ENCODE measurements around the gene TASP1. TPM values are rescaled to one million over a fixed set of nuclear protein-coding genes. Genes with fewer than 3 reads are reported as not detected.

TASP1 gene, protein sequence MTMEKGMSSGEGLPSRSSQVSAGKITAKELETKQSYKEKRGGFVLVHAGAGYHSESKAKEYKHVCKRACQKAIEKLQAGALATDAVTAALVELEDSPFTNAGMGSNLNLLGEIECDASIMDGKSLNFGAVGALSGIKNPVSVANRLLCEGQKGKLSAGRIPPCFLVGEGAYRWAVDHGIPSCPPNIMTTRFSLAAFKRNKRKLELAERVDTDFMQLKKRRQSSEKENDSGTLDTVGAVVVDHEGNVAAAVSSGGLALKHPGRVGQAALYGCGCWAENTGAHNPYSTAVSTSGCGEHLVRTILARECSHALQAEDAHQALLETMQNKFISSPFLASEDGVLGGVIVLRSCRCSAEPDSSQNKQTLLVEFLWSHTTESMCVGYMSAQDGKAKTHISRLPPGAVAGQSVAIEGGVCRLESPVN
- total RNA-seq (2021; fragmentation: NEBNext Ultra II Directional; extraction: Animal tissue kit (Norgen Biotek cat#: 25700)) = 1 to 10 TPM; 5.2 to 6.4 (median 6.0) TPM
- long read RNA-seq, partial matches to known transcripts = 0 of 4 reads
- long read RNA-seq, other reads (novel, unspliced or antisense) = 2 of 4 reads

DNA sequence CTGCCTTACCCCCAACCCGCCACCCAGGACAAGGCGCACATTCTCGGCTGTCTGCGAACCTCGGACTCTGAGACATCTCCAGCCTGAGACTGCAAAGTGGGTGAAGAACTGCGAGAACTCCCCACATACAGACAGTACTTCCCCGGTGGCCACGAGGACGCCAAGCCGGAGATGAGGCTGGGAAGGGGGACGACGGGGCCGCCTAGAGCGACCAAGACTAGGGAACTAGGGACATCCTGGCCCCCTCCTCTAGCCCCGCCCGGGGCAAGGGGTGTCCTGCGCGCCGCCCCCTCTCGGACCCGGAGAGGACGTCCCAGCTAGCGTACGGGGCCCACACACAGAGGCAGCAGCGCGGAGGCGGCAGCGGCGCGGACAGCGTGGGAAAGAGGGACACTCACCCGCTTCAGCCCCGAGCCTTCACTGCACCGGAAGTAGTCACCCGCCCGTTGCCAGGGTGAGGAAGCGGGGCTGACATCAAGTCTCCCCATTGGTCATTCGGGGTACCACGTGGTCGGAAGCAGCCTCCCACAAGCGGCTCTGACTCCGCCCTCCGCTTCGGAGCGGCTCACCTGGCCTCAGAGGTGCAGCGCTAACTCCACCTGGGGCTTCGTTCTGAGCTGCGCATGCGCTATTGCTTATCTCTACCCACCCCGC is at the start of gene TASP1:
TSS of gene TASP1 (minus strand) at position 437 of the 654 bp plus-strand sequence. CDS start 8,854 bp downstream, outside the sequence.
- Mint-ChIP-seq H3K27me3 (ENCODE audit: insufficient read depth) (peaks cover 10% of the 10 kb centered on the region), H3K9me3 (no peaks in the 10 kb centered on the region), H3K4me3 (peak within 1 kb of the TSS; percentile 97), H3K36me3 (ENCODE audit: low read depth) (no peaks in the 10 kb centered on the region), H3K4me1 (ENCODE audit: low read depth) (peaks cover 25% of the 10 kb centered on the region), H3K27ac (peak within 1 kb of the TSS; percentile 94)
- peak; percentile 92 for DNase-seq
- TF ChIP-seq, protein P1, sequence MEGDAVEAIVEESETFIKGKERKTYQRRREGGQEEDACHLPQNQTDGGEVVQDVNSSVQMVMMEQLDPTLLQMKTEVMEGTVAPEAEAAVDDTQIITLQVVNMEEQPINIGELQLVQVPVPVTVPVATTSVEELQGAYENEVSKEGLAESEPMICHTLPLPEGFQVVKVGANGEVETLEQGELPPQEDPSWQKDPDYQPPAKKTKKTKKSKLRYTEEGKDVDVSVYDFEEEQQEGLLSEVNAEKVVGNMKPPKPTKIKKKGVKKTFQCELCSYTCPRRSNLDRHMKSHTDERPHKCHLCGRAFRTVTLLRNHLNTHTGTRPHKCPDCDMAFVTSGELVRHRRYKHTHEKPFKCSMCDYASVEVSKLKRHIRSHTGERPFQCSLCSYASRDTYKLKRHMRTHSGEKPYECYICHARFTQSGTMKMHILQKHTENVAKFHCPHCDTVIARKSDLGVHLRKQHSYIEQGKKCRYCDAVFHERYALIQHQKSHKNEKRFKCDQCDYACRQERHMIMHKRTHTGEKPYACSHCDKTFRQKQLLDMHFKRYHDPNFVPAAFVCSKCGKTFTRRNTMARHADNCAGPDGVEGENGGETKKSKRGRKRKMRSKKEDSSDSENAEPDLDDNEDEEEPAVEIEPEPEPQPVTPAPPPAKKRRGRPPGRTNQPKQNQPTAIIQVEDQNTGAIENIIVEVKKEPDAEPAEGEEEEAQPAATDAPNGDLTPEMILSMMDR (IDR thresholded peaks at IDR 0.05) = no peak; the same call in 1 of the 2 replicates

DNA sequence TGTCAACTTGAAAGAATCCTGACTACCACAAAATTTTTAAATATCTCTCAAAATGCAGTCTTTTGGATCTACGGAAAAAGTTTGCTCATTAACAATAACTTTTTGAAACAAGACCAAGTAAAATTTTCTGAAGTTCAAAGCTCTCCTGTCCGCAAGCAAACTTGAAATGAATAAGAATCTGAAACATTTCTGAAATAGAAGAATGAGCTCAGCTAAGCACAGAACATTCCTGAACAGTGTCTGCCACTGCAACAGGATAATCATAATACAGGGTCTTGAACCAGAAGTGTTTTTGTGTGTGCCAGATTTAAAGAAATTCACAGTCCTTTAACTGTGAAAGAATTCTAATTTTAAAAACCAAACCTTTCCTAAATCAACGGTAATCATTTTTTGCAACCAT is 49.1 kb upstream of the TASP1 start:
- no peaks in the 10 kb centered on the region for H3K4me1 Mint-ChIP-seq (ENCODE audit: low read depth)
- DNase-seq = no peak

DNA sequence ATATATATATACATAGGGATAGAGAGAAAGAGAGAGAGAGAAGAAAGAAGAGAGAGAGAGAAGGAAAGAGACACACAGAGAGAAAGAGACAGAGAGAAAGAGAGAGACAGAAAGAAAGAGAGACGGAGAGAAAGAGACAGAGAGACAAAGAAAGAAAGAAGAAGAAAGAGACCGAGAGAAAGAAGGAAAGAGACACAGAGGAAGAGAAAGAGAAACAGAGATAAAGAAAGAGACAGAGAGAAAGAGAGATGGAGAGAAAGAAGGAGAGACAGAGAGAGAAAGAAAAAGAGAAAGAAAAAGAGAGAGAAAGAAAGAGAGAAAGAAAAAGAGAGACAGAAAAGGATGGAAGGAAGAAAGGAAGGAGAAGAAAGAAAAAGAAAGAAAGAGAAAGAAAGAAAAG is 46.9 kb upstream of the TASP1 start:
- Mint-ChIP-seq H3K36me3 (ENCODE audit: low read depth) (no peaks in the 10 kb centered on the region), H3K4me1 (ENCODE audit: low read depth) (no peaks in the 10 kb centered on the region), H3K27me3 (ENCODE audit: insufficient read depth) (peaks cover 12% of the 10 kb centered on the region), H3K27ac (no peak overlapping the region), H3K4me3 (no peak overlapping the region), H3K9me3 (no peaks in the 10 kb centered on the region)
- TF ChIP-seq, protein P1 (IDR thresholded peaks at IDR 0.05) = no peak
- DNase-seq = no peak

More for the DNA sequence above, 49.1 kb upstream of the TASP1 start:
- TF ChIP-seq, protein P1 (IDR thresholded peaks at IDR 0.05) = no peak
- no peak overlapping the region for H3K27ac Mint-ChIP-seq
- peaks cover 16% of the 10 kb centered on the region for H3K27me3 Mint-ChIP-seq (ENCODE audit: insufficient read depth)
- no peaks in the 10 kb centered on the region for H3K9me3 Mint-ChIP-seq
- H3K36me3 Mint-ChIP-seq (ENCODE audit: low read depth) = no peaks in the 10 kb centered on the region
- no peak overlapping the region for H3K4me3 Mint-ChIP-seq

DNA sequence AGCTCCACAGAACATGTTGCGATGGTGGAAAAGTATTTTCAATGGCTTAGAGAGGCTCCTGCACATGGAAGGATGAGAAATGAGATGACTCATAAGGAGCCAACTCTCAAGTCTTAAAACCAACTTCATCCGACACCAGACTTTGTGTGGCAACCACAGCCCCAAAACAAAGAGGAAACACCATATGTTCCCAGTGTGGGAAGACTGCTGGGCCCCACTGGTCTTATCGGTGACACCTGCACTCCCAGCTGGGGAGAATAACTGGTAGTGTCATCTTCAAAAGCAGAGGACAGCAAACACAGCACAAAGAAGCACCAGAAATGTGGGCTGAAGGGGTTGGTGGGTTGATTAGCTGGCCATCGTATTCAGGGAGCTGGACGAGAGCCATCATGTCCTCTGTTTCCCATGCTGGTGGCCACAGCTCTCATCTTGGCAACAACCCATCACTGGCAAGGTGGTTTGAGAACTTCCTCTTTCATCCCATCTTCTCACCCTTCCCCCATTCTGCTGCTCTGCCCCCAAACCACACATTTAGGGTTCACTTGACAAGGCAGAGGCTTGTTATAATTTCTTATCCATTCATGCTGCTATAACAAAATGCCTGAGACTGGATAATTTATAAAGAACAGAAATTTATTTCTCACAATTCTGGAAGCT is 46.0 kb upstream of the TASP1 start:
- H3K27me3 Mint-ChIP-seq (ENCODE audit: insufficient read depth) = peaks cover 12% of the 10 kb centered on the region
- DNase-seq = no peak
- no peak overlapping the region for H3K4me3 Mint-ChIP-seq
- H3K27ac Mint-ChIP-seq = no peak overlapping the region
- no peaks in the 10 kb centered on the region for H3K4me1 Mint-ChIP-seq (ENCODE audit: low read depth)
- TF ChIP-seq, protein P1 (IDR thresholded peaks at IDR 0.05) = no peak
- H3K36me3 Mint-ChIP-seq (ENCODE audit: low read depth) = no peaks in the 10 kb centered on the region
- no peaks in the 10 kb centered on the region for H3K9me3 Mint-ChIP-seq

DNA sequence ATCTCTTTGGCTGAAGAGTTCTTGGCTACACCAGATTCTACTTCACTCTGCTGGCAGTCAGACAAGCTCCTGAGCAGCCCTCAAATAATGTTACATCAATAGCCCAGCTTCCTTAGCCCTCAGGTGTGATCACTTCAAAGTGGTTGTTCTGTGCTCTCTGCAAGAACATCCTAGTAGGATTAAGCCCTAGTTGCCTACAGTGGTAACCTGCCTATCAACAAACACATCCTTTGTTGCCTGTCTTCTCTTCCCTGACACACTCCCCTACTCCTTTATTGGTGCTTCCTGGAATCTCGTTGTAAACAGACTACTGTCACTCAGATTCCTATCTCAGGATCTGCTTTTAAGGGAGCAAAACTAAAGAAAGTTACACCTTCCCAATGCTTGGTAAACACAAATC is 45.1 kb upstream of the TASP1 start:
- Mint-ChIP-seq H3K27ac (no peak overlapping the region), H3K36me3 (ENCODE audit: low read depth) (no peaks in the 10 kb centered on the region), H3K27me3 (ENCODE audit: insufficient read depth) (peaks cover 8% of the 10 kb centered on the region), H3K9me3 (no peaks in the 10 kb centered on the region), H3K4me3 (no peak overlapping the region), H3K4me1 (ENCODE audit: low read depth) (no peaks in the 10 kb centered on the region)
- TF ChIP-seq, protein P1 (IDR thresholded peaks at IDR 0.05) = no peak
- DNase-seq = no peak
